Ascending aorta (tissue), 2 donors: Measurements from ENCODE around the gene BCL2L11. TPM values are rescaled to one million over a fixed set of nuclear protein-coding genes. Genes with fewer than 3 reads are reported as not detected.

Experiments used
- DNase-seq, 2 donors: peaks; one replicate each; pipeline ENCODE4 v3.0.0-alpha.2; 2019; ENCODE audit warnings: low spot score in 2 of 2
- H3K27ac ChIP-seq, 2 donors: fragments of 200-600 bp; sonication (generic); one replicate each; pipeline ENCODE4 v1.5.1; 2016 to 2017; ENCODE audit warnings: mild to moderate bottlenecking in 1 of 2
- H3K27me3 ChIP-seq: fragments of 200-600 bp; sonication (generic); one replicate; pipeline ENCODE4 v1.5.1; 2017
- H3K36me3 ChIP-seq, 2 donors: fragments of 200-600 bp; sonication (generic); one replicate each; pipeline ENCODE4 v1.5.1; 2016
- H3K4me1 ChIP-seq, 2 donors: fragments of 200-600 bp; sonication (generic); one replicate each; pipeline ENCODE4 v1.5.1; 2016 to 2017; ENCODE audit warnings: mild to moderate bottlenecking in 1 of 2
- H3K4me3 ChIP-seq, 2 donors: fragments of 200-600 bp; sonication (generic); one replicate each; pipeline ENCODE4 v1.5.1; 2016 to 2017; ENCODE audit warnings: mild to moderate bottlenecking in 1 of 2
- H3K9me3 ChIP-seq, 2 donors: fragments of 200-600 bp; sonication (generic); one replicate each; pipeline ENCODE4 v1.5.1; 2016
- intact Hi-C: fragments of 100-400 bp; cut with DNase I; formaldehyde crosslinking; loops from one replicate; pipeline ENCODE4 v1.15.1; 2023
- total RNA-seq: library from RNA; depleted of rRNA; stranded (reverse); fragments of >200 nt; gene quantifications from one replicate; pipeline ENCODE4 v1.1.0, GENCODE V29; 2016
- TF ChIP-seq, protein P1 (sequence below), 3 experiments: fragments of 200-600 bp in 2 of 3; fragments of 450-650 bp in 1 of 3; sonication (generic) in 2 of 3; IDR thresholded peaks; one replicate each; pipeline ENCODE4 v1.5.1; 2016 to 2019; ENCODE audit warnings: antibody characterized with exemption in 3 of 3, mild to moderate bottlenecking in 1 of 3, moderate library complexity in 1 of 3

BCL2L11 gene
- total RNA-seq, 1 donor from 2014 or later, result 3.5 TPM

DNA sequence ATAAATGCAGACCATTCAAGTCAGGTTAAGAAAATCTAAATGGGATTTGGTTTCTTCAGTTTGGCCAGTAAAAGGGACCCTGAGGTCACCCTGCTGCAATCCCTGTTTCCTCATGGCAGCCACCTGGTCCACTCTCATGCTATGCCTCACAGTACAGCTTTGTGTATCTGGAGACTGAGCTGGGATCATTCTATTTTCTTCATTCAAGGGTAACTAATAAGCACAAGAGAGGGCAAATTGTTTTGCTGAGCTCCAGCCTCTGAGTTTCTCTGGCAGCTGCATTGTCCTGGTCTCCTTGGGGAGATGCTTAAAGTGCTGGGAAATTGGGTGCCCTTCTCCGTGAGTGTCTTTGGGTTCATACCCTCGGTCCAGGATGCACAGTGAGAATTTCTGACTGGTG, 18.5 kb upstream of the BCL2L11 start:
- Histone ChIP-seq H3K9me3 (no peaks in the 10 kb centered on the region), H3K36me3 (no peaks in the 10 kb centered on the region), H3K27ac (no peak overlapping the region), H3K4me3 (no peak overlapping the region), H3K27me3 (no peaks in the 10 kb centered on the region), H3K4me1 (no peaks in the 10 kb centered on the region)
- TF ChIP-seq, protein P1, sequence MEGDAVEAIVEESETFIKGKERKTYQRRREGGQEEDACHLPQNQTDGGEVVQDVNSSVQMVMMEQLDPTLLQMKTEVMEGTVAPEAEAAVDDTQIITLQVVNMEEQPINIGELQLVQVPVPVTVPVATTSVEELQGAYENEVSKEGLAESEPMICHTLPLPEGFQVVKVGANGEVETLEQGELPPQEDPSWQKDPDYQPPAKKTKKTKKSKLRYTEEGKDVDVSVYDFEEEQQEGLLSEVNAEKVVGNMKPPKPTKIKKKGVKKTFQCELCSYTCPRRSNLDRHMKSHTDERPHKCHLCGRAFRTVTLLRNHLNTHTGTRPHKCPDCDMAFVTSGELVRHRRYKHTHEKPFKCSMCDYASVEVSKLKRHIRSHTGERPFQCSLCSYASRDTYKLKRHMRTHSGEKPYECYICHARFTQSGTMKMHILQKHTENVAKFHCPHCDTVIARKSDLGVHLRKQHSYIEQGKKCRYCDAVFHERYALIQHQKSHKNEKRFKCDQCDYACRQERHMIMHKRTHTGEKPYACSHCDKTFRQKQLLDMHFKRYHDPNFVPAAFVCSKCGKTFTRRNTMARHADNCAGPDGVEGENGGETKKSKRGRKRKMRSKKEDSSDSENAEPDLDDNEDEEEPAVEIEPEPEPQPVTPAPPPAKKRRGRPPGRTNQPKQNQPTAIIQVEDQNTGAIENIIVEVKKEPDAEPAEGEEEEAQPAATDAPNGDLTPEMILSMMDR (IDR thresholded peaks at IDR 0.05), result no peak
- no peak for DNase-seq
- intact Hi-C loops, result no loop called here

DNA sequence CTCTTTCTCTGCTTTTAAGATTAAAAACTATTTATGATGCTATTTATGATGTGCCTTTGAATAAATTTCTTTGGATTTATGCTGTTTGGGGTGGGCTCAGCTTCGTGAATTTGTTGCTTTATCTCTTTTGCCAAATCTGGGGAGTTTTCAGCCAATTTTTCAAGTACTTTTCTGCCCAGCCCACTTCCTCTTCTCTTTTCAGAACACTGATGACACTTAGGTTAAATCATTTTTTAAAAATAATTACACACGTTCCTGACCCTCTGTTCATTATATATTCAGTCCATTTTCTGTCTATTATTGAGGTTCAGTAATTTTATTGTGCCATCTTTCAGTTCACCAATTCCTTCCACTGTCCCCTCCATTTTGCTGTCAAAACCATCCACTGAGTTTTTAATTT, 14.8 kb upstream of the BCL2L11 start:
- Histone ChIP-seq H3K9me3 (no peaks in the 10 kb centered on the region), H3K4me3 (no peak overlapping the region), H3K27ac (no peak overlapping the region), H3K36me3 (no peaks in the 10 kb centered on the region), H3K4me1 (no peaks in the 10 kb centered on the region), H3K27me3 (no peaks in the 10 kb centered on the region)
- DNase-seq, result no peak
- intact Hi-C loops, result no loop called here
- TF ChIP-seq, protein P1 (IDR thresholded peaks at IDR 0.05), result no peak

DNA sequence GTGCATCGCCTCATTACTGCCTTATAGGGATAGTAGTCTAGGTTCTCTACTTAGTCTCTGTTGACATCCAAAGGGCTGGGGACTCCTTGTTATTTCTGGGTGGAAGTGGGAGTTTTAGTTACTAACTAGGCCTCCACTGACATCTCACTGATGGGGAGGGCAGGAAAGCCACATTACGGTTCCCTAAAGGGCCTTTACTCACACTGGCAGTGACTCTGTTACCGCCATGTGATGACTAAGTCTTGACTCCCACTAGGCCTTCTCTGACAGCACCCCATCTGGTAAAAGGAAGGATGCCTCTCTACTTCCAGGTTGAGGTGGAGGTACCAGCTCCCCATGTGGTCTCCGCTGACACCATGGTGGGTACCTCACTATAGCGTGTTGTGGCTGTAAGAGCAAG, 14.0 kb upstream of the BCL2L11 start:
- Histone ChIP-seq H3K4me3 (no peak overlapping the region), H3K4me1 (no peaks in the 10 kb centered on the region), H3K9me3 (no peaks in the 10 kb centered on the region), H3K27ac (no peak overlapping the region), H3K27me3 (no peaks in the 10 kb centered on the region), H3K36me3 (no peaks in the 10 kb centered on the region)
- TF ChIP-seq, protein P1 (IDR thresholded peaks at IDR 0.05), result no peak
- DNase-seq, result no peak
- intact Hi-C loops, result no loop called here

DNA sequence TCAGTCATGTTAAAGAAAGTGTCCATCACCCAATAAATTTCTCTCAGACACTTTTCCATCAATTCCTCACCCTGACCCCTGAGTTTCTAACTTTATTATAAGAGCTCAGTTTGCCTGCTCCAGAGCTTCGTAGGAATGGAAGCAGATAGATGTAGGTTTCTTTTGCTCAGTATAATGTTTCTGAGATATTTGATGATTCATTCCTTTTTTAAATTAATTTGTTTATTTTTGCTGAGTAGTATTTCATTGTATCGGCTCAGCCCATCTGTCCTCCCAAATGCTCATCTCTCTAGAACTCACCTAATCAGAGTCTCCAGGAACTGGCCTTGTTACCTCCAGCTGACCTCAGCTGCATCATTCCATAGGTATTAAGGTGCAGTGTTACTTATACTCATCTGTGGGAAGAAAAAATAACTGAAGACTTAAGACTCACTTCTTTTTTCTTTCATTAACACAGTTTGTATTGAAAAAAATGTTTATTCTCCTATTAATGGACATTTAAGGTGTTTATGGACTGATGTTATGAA, 11.9 kb upstream of the BCL2L11 start:
- DNase-seq, result no peak
- TF ChIP-seq, protein P1 (IDR thresholded peaks at IDR 0.05), result no peak
- Histone ChIP-seq H3K27me3 (no peaks in the 10 kb centered on the region), H3K36me3 (no peaks in the 10 kb centered on the region), H3K4me1 (no peaks in the 10 kb centered on the region), H3K4me3 (no peak overlapping the region), H3K27ac (no peak overlapping the region), H3K9me3 (no peaks in the 10 kb centered on the region)
- intact Hi-C loops, result no loop called here

DNA sequence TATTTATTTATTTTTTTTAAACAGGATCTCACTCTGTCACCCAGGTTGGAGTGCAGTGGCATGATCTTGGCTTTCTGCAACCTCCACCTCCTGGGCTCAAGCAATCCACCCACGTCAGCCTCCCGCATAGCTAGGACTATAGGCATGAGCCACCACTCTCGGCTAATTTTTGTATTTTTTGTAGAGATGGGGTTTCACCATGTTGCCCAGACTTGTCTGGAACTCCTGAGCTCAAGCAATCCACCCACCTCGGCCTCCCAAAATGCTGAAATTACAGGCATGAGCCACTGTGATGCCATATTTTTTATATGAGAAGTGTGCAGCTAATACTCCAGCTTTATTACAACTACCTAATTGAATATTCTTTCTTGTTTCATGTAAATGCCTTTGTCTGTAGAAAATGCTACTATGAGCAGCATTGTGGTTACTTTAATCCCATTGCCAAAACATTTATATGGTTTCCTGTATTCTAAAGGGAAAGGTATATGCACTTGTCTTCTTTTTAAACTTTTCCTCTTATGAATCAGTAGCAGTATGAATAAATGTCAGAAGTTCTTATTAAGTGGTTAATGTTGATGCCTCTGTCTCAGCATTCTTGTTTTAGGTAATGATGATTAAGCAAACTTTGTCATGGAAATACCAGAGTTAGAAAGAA, 9.5 kb upstream of the BCL2L11 start:
- no peak overlapping the region for H3K4me3 ChIP-seq
- H3K27ac ChIP-seq, result no peak overlapping the region
- no peaks in the 10 kb centered on the region for H3K36me3 ChIP-seq
- TF ChIP-seq, protein P1 (IDR thresholded peaks at IDR 0.05), result no peak
- intact Hi-C loops, result no loop called here
- H3K9me3 ChIP-seq, result no peaks in the 10 kb centered on the region
- no peaks in the 10 kb centered on the region for H3K4me1 ChIP-seq
- H3K27me3 ChIP-seq, result no peaks in the 10 kb centered on the region
- DNase-seq, result no peak
